MM.1S (cell line): ENCODE data around the gene PAPSS2.

Experiments used
- DNase-seq: peaks from one replicate; pipeline ENCODE4 v3.0.0-alpha.2; 2015
- H2AFZ ChIP-seq: fragments of 300-600 bp; sonication (generic); 2 replicates; pipeline ENCODE4 v1.6.0; 2016; ENCODE audit warnings: antibody characterized with exemption, low read length
- H3F3A ChIP-seq: fragments of 300-600 bp; sonication (generic); 2 replicates; pipeline ENCODE4 v1.6.1; 2016; ENCODE audit warnings: mild to moderate bottlenecking, antibody characterized with exemption, low read length, moderate library complexity, mixed read lengths; ENCODE audit not compliant: insufficient read depth
- H3K27ac ChIP-seq: fragments of 300-600 bp; sonication (generic); 2 replicates; pipeline ENCODE4 v1.5.1; 2016; ENCODE audit warnings: mild to moderate bottlenecking, low read length
- H3K27me3 ChIP-seq: fragments of 300-600 bp; sonication (generic); replicated peaks from 2 replicates; pipeline ENCODE4 v1.6.0; 2016; ENCODE audit warnings: low read length; ENCODE audit not compliant: insufficient read depth
- H3K36me3 ChIP-seq: fragments of 300-600 bp; sonication (generic); replicated peaks from 2 replicates; pipeline ENCODE4 v1.6.1; 2016; ENCODE audit warnings: mild to moderate bottlenecking, low read length, mixed read lengths; ENCODE audit not compliant: insufficient read depth
- H3K4me1 ChIP-seq: fragments of 300-600 bp; sonication (generic); 2 replicates; pipeline ENCODE4 v1.6.1; 2016; ENCODE audit warnings: low read length, mixed read lengths
- H3K4me2 ChIP-seq: fragments of 300-600 bp; sonication (generic); 2 replicates; pipeline ENCODE4 v1.6.0; 2016; ENCODE audit warnings: low read depth, low read length
- H3K4me3 ChIP-seq: fragments of 300-600 bp; sonication (generic); 2 replicates; pipeline ENCODE4 v1.5.1; 2016; ENCODE audit warnings: low read length, mixed read lengths
- H3K79me2 ChIP-seq: fragments of 300-600 bp; sonication (generic); 2 replicates; pipeline ENCODE4 v1.6.1; 2016; ENCODE audit warnings: mixed run types, low read length, mixed read lengths
- H3K9ac ChIP-seq: fragments of 300-600 bp; sonication (generic); 2 replicates; pipeline ENCODE4 v1.6.1; 2016; ENCODE audit warnings: low read length, mixed read lengths
- H3K9me2 ChIP-seq: fragments of 300-600 bp; sonication (generic); replicated peaks from 2 replicates; pipeline ENCODE4 v1.6.1; 2016; ENCODE audit warnings: mild to moderate bottlenecking, low read length, mixed read lengths; ENCODE audit not compliant: insufficient read depth
- H3K9me3 ChIP-seq: fragments of 300-600 bp; sonication (generic); replicated peaks from 2 replicates; pipeline ENCODE4 v1.6.1; 2016; ENCODE audit warnings: mild to moderate bottlenecking, low read length, mixed read lengths; ENCODE audit not compliant: insufficient read depth
- H4K20me1 ChIP-seq: fragments of 300-600 bp; sonication (generic); 2 replicates; pipeline ENCODE4 v1.6.1; 2016; ENCODE audit warnings: mild to moderate bottlenecking, low read length, moderate library complexity, mixed read lengths; ENCODE audit not compliant: insufficient read depth
- EZH2 ChIP-seq: fragments of 300-600 bp; sonication (generic); optimal IDR thresholded peaks from 2 replicates; pipeline ENCODE3; 2017; ENCODE audit warnings: low read depth, mild to moderate bottlenecking, antibody characterized with exemption, low read length, mixed read lengths
- EZH2phosphoT487 ChIP-seq: fragments of 300-600 bp; sonication (generic); IDR thresholded peaks from 2 replicates; pipeline ENCODE4 v1.6.1; 2018; ENCODE audit warnings: antibody characterized with exemption, low read length
- TF ChIP-seq, protein P1 (sequence below): fragments of 300-600 bp; sonication (generic); IDR thresholded peaks from 2 replicates; pipeline ENCODE4 v1.5.1; 2016; ENCODE audit warnings: antibody characterized with exemption, low read length, mixed read lengths

PAPSS2 gene

DNA sequence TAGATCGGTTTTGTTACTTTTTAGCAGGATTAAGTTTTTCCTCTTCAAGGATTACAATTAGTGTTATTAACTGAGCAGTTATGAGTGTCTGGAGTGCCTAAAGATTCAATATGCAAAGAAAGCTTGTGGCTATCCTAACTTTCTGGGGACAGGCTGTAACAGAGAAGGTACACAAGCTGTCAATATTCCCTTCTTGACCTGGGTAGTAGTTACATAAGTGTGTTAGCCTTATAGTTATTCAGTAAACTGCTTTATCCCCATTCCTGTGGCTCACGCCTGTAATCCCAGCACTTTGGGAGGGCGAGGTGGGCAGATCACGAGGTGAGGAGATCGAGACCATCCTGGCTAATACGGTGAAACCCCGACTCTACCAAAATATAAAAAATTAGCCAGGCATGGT lies 126.7 kb downstream of the PAPSS2 start:
- H3F3A ChIP-seq, result no peaks in the 10 kb centered on the region; the same call in 1 of the 2 replicates
- TF ChIP-seq, protein P1, sequence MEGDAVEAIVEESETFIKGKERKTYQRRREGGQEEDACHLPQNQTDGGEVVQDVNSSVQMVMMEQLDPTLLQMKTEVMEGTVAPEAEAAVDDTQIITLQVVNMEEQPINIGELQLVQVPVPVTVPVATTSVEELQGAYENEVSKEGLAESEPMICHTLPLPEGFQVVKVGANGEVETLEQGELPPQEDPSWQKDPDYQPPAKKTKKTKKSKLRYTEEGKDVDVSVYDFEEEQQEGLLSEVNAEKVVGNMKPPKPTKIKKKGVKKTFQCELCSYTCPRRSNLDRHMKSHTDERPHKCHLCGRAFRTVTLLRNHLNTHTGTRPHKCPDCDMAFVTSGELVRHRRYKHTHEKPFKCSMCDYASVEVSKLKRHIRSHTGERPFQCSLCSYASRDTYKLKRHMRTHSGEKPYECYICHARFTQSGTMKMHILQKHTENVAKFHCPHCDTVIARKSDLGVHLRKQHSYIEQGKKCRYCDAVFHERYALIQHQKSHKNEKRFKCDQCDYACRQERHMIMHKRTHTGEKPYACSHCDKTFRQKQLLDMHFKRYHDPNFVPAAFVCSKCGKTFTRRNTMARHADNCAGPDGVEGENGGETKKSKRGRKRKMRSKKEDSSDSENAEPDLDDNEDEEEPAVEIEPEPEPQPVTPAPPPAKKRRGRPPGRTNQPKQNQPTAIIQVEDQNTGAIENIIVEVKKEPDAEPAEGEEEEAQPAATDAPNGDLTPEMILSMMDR, result no peak
- TF ChIP-seq EZH2 (no peak), EZH2phosphoT487 (no peak)
- no peaks in the 10 kb centered on the region for H4K20me1 ChIP-seq
- H3K4me2 ChIP-seq, result no peak overlapping the region
- H3K4me3 ChIP-seq, result no peak overlapping the region
- H3K9me2 ChIP-seq, result no peaks in the 10 kb centered on the region
- no peaks in the 10 kb centered on the region for H3K4me1 ChIP-seq
- no peak for DNase-seq
- H3K36me3 ChIP-seq, result peaks cover 7% of the 10 kb centered on the region; the same call in 1 of the 2 replicates
- H3K27ac ChIP-seq, result no peak overlapping the region
- no peaks in the 10 kb centered on the region for H3K9me3 ChIP-seq
- peaks cover 32% of the 10 kb centered on the region for H3K79me2 ChIP-seq
- no peak overlapping the region for H2AFZ ChIP-seq
- no peaks in the 10 kb centered on the region for H3K27me3 ChIP-seq
- no peak overlapping the region for H3K9ac ChIP-seq

DNA sequence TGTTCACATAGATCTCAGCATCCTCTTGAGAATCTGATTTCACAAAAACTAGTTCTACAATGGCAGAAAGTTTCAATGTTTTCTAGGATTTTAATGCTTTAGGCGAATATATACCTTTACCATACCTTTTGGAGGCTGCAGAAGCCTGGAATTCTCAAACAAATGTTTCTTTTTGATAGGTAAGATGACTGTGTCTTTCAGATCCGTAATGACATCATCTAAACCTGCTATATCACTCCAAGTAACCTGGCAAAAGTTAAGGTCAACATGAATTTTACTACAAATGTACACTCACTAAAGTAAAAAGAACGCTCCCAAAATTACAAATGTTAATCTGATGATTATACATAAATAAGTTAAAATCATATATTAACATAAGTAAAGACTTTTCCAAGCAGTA lies 130.5 kb downstream of the PAPSS2 start:
- H3K4me2 ChIP-seq, result no peak overlapping the region
- H3K4me1 ChIP-seq, result no peaks in the 10 kb centered on the region
- H3K27me3 ChIP-seq, result no peaks in the 10 kb centered on the region
- H3K27ac ChIP-seq, result no peak overlapping the region
- H3K9me2 ChIP-seq, result no peaks in the 10 kb centered on the region
- H4K20me1 ChIP-seq, result no peaks in the 10 kb centered on the region
- no peak overlapping the region for H3K9ac ChIP-seq
- H3F3A ChIP-seq, result no peaks in the 10 kb centered on the region; the same call in 1 of the 2 replicates
- H3K4me3 ChIP-seq, result no peak overlapping the region
- DNase-seq, result no peak
- TF ChIP-seq EZH2, result no peak
- TF ChIP-seq EZH2phosphoT487, result no peak
- TF ChIP-seq, protein P1, result no peak
- peaks cover 3% of the 10 kb centered on the region; the same call in 1 of the 2 replicates for H3K36me3 ChIP-seq
- no peaks in the 10 kb centered on the region for H3K9me3 ChIP-seq
- H2AFZ ChIP-seq, result no peak overlapping the region
- H3K79me2 ChIP-seq, result peaks cover 45% of the 10 kb centered on the region

DNA sequence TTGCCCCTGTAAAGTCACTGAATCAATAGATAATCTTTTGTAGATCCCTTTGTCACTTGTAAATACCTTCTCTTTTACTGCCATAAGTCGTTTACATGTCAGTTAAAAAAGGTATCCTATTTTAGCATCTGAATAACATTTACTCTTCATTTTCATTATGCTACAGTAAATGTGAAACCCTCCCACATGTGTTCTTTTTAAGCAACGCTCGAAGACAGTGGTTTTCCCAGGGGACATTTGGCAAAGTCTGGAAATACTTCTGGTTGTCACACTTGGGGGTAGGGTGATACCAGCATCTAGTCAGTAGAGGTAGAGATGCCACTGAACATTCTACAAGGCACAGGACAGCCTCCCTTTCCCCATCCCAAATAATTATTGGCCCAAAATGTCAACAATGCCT lies 134.6 kb downstream of the PAPSS2 start:
- no peak overlapping the region for H3K4me2 ChIP-seq
- no peak overlapping the region for H3K4me3 ChIP-seq
- no peak for DNase-seq
- no peaks in the 10 kb centered on the region for H3F3A ChIP-seq
- H3K79me2 ChIP-seq, result peaks cover 66% of the 10 kb centered on the region
- no peaks in the 10 kb centered on the region for H3K9me3 ChIP-seq
- no peaks in the 10 kb centered on the region; the same call in 1 of the 2 replicates for H3K36me3 ChIP-seq
- H3K4me1 ChIP-seq, result no peaks in the 10 kb centered on the region
- no peak overlapping the region for H3K9ac ChIP-seq
- TF ChIP-seq EZH2 (no peak), EZH2phosphoT487 (no peak)
- TF ChIP-seq, protein P1, result no peak
- H2AFZ ChIP-seq, result no peak overlapping the region
- no peaks in the 10 kb centered on the region for H4K20me1 ChIP-seq
- no peak overlapping the region for H3K27ac ChIP-seq
- H3K27me3 ChIP-seq, result no peaks in the 10 kb centered on the region
- H3K9me2 ChIP-seq, result no peaks in the 10 kb centered on the region
